ENCODE measurements around the gene CTBP2.

Gene CTBP2

GRCh38 chr10:125125951-125126735, 34.2 kb downstream of the CTBP2 start:
- DNase-seq (ENCODE audit: low read depth in 2 of 2), result no peak

- DNase-seq (ENCODE audit: low read depth in 2 of 2), result no peak
Observed at GRCh38 chr10:125124907-125125306, 35.5 kb downstream of the CTBP2 start.

- no peak for DNase-seq (ENCODE audit: low read depth in 2 of 2)
Observed at GRCh38 chr10:125124115-125124487, 36.3 kb downstream of the CTBP2 start.

- DNase-seq (ENCODE audit: low read depth in 2 of 2), result no peak
Observed at GRCh38 chr10:125123476-125124114, 36.8 kb downstream of the CTBP2 start.

DNA sequence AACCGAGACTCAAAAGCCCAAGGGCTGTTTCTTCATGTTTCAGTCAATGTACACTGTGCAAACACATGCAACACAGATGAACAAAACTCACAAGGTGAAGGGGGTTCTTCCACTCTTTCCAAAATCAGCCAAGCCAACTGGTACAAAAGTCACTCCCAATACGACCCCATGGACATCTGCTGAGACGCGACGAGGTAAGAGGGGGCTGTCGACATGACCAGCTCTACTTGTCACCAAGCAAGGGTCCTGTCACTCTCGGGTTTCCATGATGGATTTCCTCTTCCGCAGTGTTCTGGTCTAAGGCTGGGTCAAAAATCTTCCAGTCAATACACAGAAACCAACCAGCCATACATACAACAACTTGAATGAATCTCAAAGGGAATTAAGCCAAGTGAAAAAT, 37.8 kb downstream of the CTBP2 start:
- no peak for DNase-seq (ENCODE audit: low read depth in 2 of 2)

- DNase-seq (ENCODE audit: low read depth in 2 of 2), result no peak
Observed at GRCh38 chr10:125121003-125121402, 39.4 kb downstream of the CTBP2 start.

DNA sequence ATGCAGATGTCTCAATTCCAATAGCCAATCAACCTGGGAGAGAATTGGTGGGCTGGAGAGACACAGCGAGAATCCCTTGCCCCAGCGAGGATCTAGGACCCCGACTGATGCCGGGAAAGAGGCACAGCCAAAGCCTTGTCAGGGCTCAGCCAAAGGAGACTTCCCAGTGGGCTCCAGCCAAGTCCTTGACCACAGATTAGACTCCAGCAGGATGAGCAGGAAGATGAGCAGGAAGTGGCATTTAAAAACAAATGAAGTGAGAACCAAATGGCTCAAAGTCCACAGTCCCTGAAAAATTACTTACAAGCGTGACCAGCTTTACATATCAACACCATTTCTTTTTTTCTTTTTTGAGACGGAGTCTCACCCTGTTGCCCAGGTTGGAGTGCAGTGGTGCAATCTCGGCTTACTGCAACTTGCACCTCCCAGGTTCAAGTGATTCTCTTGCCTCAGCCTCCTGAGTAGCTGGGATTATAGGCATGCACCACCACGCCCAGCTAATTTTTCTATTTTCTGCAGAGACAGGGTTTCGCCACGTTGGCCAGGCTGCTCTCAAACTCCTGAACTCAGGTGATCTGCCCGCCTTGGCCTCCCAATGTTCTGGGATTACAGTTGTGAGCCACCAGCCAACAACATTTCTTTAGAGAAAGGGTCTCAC, 40.2 kb downstream of the CTBP2 start:
- DNase-seq (ENCODE audit: low read depth in 2 of 2), result no peak

DNA sequence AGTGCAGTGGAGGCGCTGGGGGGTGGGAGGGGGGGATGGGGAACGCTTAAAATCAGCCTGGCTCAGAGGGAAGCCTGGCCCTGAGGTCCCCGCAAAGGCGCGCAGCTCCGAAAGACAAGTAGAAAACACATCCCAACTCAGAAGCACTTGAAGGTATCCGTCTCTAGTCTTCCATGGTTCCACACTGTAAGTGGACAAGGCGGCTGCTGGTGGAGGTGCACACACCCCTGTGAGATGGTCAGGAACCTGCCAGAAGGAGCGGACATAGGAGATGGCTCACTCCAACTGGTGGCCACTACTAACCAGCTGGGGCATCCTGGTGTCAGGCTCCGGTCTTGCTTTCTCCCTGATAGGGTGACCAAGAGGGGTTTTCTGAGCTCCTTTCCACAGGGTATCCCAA, 41.7 kb downstream of the CTBP2 start:
- DNase-seq (ENCODE audit: low read depth in 2 of 2), result no peak

- DNase-seq (ENCODE audit: low read depth in 2 of 2), result no peak
Observed at GRCh38 chr10:125118011-125118611, 42.3 kb downstream of the CTBP2 start.

DNA sequence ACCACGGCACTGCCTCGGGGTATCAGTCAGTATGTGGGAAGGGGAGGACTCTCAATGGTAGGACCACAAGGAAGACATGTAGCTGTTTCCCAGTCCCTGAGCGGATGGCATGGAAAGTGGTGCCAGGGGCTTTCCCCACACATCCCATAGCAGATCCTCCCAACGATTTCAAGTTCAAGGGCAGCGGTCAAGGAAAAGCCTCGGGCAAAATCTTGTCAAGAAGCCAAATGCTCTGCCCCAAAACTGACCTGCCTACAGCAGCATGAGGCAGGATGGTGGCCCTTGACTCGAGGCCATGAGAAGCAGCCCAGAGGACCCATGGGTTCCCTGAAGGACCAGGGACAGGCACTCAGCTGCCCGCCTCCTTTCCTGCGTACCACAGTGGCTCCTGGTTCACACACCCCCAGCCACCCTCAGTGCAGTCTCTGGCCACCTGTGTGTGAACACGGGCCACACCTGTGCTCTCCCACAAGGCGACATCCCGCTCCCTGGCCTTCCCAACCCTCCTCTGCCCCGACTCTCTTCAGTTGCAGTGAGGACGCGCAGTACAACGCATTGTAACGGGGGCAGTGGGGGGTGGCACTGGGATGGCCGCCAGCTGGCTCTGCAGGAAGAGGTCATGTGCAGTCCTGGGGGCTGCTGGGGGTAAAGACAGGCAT, 43.6 kb downstream of the CTBP2 start:
- DNase-seq (ENCODE audit: low read depth in 2 of 2), result no peak

GRCh38 chr10:125116041-125116649, 44.2 kb downstream of the CTBP2 start:
- no peak for DNase-seq (ENCODE audit: low read depth in 2 of 2)

DNA sequence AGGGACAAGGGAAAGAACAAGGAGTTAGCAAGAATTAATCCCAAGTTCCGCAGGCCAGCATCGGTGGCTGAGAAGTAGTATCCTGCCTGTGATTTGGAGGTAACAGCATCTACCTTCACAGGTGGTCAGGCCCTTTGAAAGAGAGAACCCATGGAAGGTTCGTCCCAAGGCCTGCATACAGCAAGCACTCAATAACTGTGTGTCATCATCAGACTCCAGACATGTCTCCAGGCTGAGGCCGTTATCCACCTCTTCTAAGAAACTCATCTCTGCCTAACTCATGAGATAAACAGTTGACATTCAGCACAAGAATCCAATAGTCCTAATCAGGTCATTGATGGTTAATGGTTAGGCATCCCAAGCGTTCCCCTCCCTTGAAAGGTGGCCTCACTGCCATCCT, 45.0 kb downstream of the CTBP2 start:
- DNase-seq (ENCODE audit: low read depth in 2 of 2), result no peak

- no peak for DNase-seq (ENCODE audit: low read depth in 2 of 2)
Observed at GRCh38 chr10:125114761-125115391, 45.5 kb downstream of the CTBP2 start.

DNA sequence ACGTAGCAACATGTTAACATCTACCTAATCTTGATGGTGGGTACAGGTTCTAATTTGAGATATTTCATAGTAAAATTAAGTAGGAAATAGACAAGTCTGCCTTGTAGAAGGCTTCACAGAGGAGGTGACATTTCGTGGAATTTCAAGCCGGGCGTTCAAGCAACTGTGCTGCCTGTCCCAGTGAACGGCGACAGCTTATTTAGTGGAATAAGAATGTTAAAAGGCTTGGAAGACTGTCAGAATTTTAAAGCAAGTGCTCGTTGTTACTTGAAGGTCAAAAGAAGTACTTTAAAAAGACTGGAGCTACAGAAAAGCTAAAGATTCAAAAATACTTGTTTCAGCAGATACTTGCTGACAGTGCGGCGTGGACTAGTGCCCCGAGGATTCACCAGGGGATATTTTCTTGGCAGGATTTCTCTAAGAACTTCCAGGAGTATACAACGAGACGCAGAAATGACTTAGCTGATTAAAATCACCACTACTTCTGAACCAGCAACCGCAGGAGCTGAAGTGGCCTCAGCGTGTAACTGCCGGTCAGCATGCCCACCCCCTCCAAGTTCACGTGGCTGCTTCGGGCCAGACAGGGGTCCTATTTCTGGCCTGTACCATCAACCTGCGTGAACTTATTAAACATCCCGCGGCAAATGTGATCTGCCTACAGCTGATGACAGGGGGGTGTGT, 46.5 kb downstream of the CTBP2 start:
- no peak for DNase-seq (ENCODE audit: low read depth in 2 of 2)

- DNase-seq (ENCODE audit: low read depth in 2 of 2), result no peak
Observed at GRCh38 chr10:125112697-125113494, 47.5 kb downstream of the CTBP2 start.

- DNase-seq (ENCODE audit: low read depth in 2 of 2), result no peak
Observed at GRCh38 chr10:125111118-125111727, 49.1 kb downstream of the CTBP2 start.

DNA sequence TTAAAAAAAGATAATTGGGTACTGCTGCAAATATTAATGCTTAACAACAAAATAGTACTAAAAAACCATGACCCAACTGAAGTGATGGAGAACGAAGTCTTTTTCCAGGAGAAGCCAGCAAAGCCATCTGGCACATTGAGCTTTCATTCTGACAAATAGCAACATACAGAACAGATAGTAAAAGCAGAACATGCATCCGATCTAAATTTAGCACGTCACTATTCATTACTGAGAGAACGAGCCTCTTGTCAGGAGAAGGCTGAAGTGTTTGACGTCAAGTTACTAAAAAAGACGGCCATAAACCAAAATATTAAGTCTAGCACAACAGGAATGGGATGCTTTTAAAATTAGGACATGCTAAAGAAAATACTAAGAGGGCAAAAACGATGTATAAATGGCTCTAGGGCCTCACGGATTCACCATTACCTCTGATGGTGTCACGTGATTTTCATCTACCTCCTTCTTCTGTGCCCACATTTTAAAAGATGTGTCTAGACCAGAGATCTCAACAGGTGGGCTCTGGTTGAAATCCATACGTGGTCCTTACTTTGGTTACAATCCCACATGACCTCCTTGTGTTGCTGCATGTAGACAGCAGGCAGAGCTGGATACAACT, 52.3 kb downstream of the CTBP2 start:
- no peak for DNase-seq (ENCODE audit: low read depth in 2 of 2)

- no peak for DNase-seq (ENCODE audit: low read depth in 2 of 2)
Observed at GRCh38 chr10:125107166-125107949, 53.0 kb downstream of the CTBP2 start.
